ENCODE results near the gene IFITM1. TPM values are rescaled to one million over a fixed set of nuclear protein-coding genes. Genes with fewer than 3 reads are reported as not detected.

The IFITM1 gene
- total and polyA plus RNA-seq, 2 of the 4 experiments (the other 2 are of a cell fraction), result 24.2 to 68.9 TPM

- Histone ChIP-seq H3K4ac (ENCODE audit: low read depth, low read length) (no peak overlapping the region), H3K4me1 (ENCODE audit: control insufficient read depth, insufficient read depth, low read length) (peaks cover 4% of the 10 kb centered on the region; the same call in 1 of the 2 replicates), H4K20me1 (ENCODE audit: insufficient read depth, low read length) (no peaks in the 10 kb centered on the region), H3K27ac (ENCODE audit: insufficient read depth, low read length) (no peak overlapping the region), H3K9me3 (ENCODE audit: control insufficient read depth, insufficient read depth, low read length) (no peaks in the 10 kb centered on the region), H3K9ac (ENCODE audit: low read depth, low read length) (no peak overlapping the region), H3K27me3 (ENCODE audit: control insufficient read depth, insufficient read depth, low read length) (peaks cover 50% of the 10 kb centered on the region), H4K8ac (ENCODE audit: low read depth in 2 of 2, low read length in 2 of 2) (no peak overlapping the region), H2BK15ac (ENCODE audit: low read depth, low read length) (no peak overlapping the region), H3K79me1 (ENCODE audit: low read depth in 1 of 2, low read length in 2 of 2) (peaks cover 0 to 7% of the 10 kb centered on the region in 2 experiments; a peak in 3 of 4 replicates), H3K9me1 (ENCODE audit: insufficient read depth, low read length) (no peaks in the 10 kb centered on the region), H2BK20ac (ENCODE audit: low read depth, low read length) (no peak overlapping the region), H3K4me3 (ENCODE audit: insufficient read depth, low read depth, low read length) (no peak overlapping the region), H3K18ac (ENCODE audit: low read depth, low read length) (no peak overlapping the region), H2AK9ac (replicated peaks; ENCODE audit: low read depth, low read length, poor library complexity) (no peak overlapping the region), H3K36me3 (ENCODE audit: control insufficient read depth, insufficient read depth, low read length) (no peaks in the 10 kb centered on the region), H4K5ac (ENCODE audit: low read depth, low read length) (no peak overlapping the region), H4K91ac (ENCODE audit: insufficient read depth, low read depth, low read length) (no peak overlapping the region), H3K56ac (ENCODE audit: extremely low read depth, insufficient read depth, low read length) (no peak overlapping the region), H3K14ac (replicated peaks; ENCODE audit: low read depth, low read length) (no peak overlapping the region), H2BK5ac (ENCODE audit: low read depth, low read length, poor library complexity, severe bottlenecking) (no peak overlapping the region), H2AK5ac (ENCODE audit: low read depth, low read length) (no peak overlapping the region), H2BK120ac (ENCODE audit: low read depth, low read length) (no peak overlapping the region), H3K23ac (ENCODE audit: low read depth, low read length) (no peak overlapping the region), H2AFZ (replicated peaks; ENCODE audit: low read length, poor library complexity) (peak overlapping the region; percentile 62), H3K4me2 (ENCODE audit: low read depth, low read length) (no peak overlapping the region)
- POLR2A ChIA-PET (ENCODE audit: unreplicated experiment), result no interaction called here
- in situ Hi-C loops (cut with MboI; ENCODE audit: low sequenced_read_pairs) (loop anchor here (10.0 kb wide), 1 partner anchor 60 kb away; no protein-coding TSS in a partner anchor), intact Hi-C loops (cut with micrococcal nuclease) (no loop called here), dilution Hi-C loops (cut with HindIII; ENCODE audit: low sequenced_read_pairs, unreplicated experiment) (no loop called here)
- WGBS, 2 experiments (ENCODE audit: extremely low coverage in 2 of 2, insufficient read length in 1 of 2), result 69% methylated on average over 14 of the region's 29 CpGs; no CpG with 5 or more reads in 1 of the 2 experiments
- TF ChIP-seq FOS (IDR thresholded peaks at IDR 0.05; ENCODE audit: low read depth, low read length) (no peak), NFE2L2 (IDR thresholded peaks at IDR 0.05; ENCODE audit: low read depth, low read length) (no peak)
- ATAC-seq (ENCODE audit: low read depth) (no peak), DNase-seq (no peak)
- CTCF ChIA-PET, result no interaction called here
- no TSS peak for BruUV-seq (replicated peaks)
Observed at GRCh38 chr11:285021-285893, 28.6 kb upstream of the IFITM1 start.

Measured in IMR-90 (cell line).